ENCODE data around the gene SLC35D3.

GRCh38 chr6:136968837-136969236, 46.7 kb downstream of the SLC35D3 start:
- no peak for TF ChIP-seq CTCF (conservative IDR thresholded peaks at IDR 0.05)
- TF ChIP-seq EZH2 (IDR thresholded peaks at IDR 0.05; ENCODE audit: low read depth): no peak
